Measurements from ENCODE around the gene TASP1.
"Not testable (repeated sequence)": the region's sequence is repeated elsewhere in the genome, so short reads cannot be mapped to it uniquely, and the experiment has no call there.

Gene TASP1

DNA sequence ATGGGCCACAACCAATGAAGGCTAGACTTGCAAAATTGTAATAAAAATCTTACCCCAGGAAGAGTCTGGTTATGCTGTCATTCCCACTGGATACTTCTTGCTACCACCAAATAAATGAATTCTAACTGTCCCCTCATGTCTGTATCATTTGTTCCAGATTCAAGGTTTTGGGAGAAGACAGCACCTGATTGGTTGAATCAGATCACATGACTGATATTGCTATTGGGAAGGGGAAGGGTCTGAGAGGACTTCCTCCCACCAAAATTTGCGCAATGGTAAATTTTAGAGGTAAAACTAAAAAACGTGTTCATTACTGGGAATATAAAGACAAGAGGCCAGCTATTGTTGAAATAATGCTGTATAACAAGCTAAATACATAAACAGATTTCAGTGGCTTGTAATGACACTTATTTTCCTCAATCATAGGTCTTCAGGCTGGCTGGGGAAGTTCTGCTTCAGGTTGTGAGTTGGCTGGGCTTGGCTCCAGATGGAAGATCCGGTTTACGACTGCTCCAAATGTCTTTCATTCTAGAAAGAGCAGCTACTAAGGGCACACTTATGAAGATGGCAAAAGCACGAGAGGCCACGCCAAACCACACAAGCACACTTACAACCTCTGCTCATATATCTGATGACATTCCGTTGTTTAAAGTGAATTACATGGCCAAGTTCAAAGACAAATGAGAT is 27.1 kb upstream of the TASP1 start:
- no peak overlapping the region for H3K9ac ChIP-seq (ENCODE audit: insufficient read length, low read depth)
- no peaks in the 10 kb centered on the region for H3K27me3 ChIP-seq (ENCODE audit: insufficient read depth, insufficient read length)
- no peaks in the 10 kb centered on the region for H3K9me3 ChIP-seq (ENCODE audit: insufficient read depth, low read length)
- no peaks in the 10 kb centered on the region for H3K36me3 ChIP-seq (ENCODE audit: insufficient read depth, insufficient read length, low read length)
- H3K4me3 ChIP-seq (ENCODE audit: insufficient read length, low read depth), result no peak overlapping the region
- TF ChIP-seq YY1 (IDR thresholded peaks at IDR 0.05; ENCODE audit: insufficient read depth, insufficient read length), result no peak
- TF ChIP-seq SUZ12 (IDR thresholded peaks at IDR 0.05; ENCODE audit: extremely low read depth, insufficient read depth, insufficient read length), result no peak
- TF ChIP-seq ZNF274 (IDR thresholded peaks at IDR 0.05; ENCODE audit: low read depth, low read length), result no peak
- no peak for DNase-seq (ENCODE audit: low read depth, low spot score)
- H3K4me1 ChIP-seq (ENCODE audit: insufficient read depth, insufficient read length), result no peaks in the 10 kb centered on the region

DNA sequence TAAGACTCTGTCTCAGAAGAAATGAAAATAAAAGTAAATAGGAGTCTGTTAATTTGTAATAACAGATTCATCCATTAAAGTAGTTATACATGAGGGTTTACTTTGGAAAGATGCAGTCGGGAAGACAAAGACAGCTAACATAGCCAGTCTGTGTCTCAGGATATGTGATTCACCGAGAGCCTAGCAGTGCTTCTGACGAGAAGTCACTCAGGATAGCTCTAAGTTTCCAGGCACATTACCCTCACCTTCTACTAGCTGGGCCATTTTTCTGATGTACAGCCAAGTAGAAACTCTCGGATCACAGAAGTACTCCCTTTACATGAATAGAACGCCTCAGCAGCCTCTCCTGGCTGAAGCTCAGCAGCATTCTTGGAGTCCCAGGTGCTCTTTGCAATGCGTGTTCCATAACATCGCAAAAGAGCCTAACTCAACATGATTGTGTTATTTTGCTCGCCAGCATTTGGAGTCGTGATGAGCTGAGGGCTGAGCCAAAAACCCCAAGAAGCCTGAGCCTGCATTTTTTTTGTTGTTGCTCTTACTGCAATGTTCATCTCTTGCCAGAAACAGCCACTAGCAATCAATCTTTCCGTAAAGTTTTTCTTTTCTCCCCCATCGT is 22.4 kb upstream of the TASP1 start:
- TF ChIP-seq YY1 (IDR thresholded peaks at IDR 0.05; ENCODE audit: insufficient read depth, insufficient read length) (no peak), SUZ12 (IDR thresholded peaks at IDR 0.05; ENCODE audit: extremely low read depth, insufficient read depth, insufficient read length) (no peak), ZNF274 (IDR thresholded peaks at IDR 0.05; ENCODE audit: low read depth, low read length) (no peak)
- Histone ChIP-seq H3K4me1 (ENCODE audit: insufficient read depth, insufficient read length) (no peaks in the 10 kb centered on the region), H3K9ac (ENCODE audit: insufficient read length, low read depth) (no peak overlapping the region), H3K36me3 (ENCODE audit: insufficient read depth, insufficient read length, low read length) (no peaks in the 10 kb centered on the region), H3K9me3 (ENCODE audit: insufficient read depth, low read length) (no peaks in the 10 kb centered on the region), H3K4me3 (ENCODE audit: insufficient read length, low read depth) (no peak overlapping the region), H3K27me3 (ENCODE audit: insufficient read depth, insufficient read length) (no peaks in the 10 kb centered on the region)
- no peak for DNase-seq (ENCODE audit: low read depth, low spot score)

GRCh38 chr20:13659288-13659687 is 20.6 kb upstream of the TASP1 start:
- no peak for DNase-seq (ENCODE audit: low read depth, low spot score)
- no peak overlapping the region for H3K4me3 ChIP-seq (ENCODE audit: insufficient read length, low read depth)
- TF ChIP-seq YY1 (IDR thresholded peaks at IDR 0.05; ENCODE audit: insufficient read depth, insufficient read length) (no peak), ZNF274 (IDR thresholded peaks at IDR 0.05; ENCODE audit: low read depth, low read length) (no peak), SUZ12 (IDR thresholded peaks at IDR 0.05; ENCODE audit: extremely low read depth, insufficient read depth, insufficient read length) (no peak)
- no peaks in the 10 kb centered on the region for H3K9me3 ChIP-seq (ENCODE audit: insufficient read depth, low read length)
- H3K9ac ChIP-seq (ENCODE audit: insufficient read length, low read depth), result no peak overlapping the region
- H3K27me3 ChIP-seq (ENCODE audit: insufficient read depth, insufficient read length), result no peaks in the 10 kb centered on the region
- no peaks in the 10 kb centered on the region for H3K4me1 ChIP-seq (ENCODE audit: insufficient read depth, insufficient read length)
- H3K36me3 ChIP-seq (ENCODE audit: insufficient read depth, insufficient read length, low read length), result no peaks in the 10 kb centered on the region

DNA sequence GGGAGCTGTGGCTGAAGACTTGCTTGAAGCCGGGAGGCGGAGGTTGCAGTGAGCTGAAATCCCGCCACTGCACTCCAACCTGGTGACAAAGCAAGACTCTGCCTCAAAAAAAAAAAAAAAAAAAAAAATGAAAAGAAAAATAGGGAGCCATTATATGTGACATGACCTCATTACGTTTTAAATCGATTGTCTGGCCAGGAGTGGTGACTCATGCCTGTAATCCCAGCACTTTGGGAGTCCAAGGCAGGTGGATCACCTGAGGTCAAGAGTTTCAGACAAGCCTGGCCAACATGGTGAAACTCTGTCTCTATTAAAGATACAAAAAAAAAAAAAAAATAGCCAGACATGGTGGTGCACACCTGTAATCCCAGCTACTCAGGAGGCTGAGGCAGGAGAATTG is 19.3 kb upstream of the TASP1 start:
- not testable (repeated sequence) for H3K9ac ChIP-seq (ENCODE audit: insufficient read length, low read depth); H3K36me3 ChIP-seq (ENCODE audit: insufficient read depth, insufficient read length, low read length)

GRCh38 chr20:13656721-13657368 is 18.1 kb upstream of the TASP1 start:
- Histone ChIP-seq H3K9me3 (ENCODE audit: insufficient read depth, low read length) (no peaks in the 10 kb centered on the region), H3K4me3 (ENCODE audit: insufficient read length, low read depth) (no peak overlapping the region), H3K4me1 (ENCODE audit: insufficient read depth, insufficient read length) (no peaks in the 10 kb centered on the region), H3K36me3 (ENCODE audit: insufficient read depth, insufficient read length, low read length) (no peaks in the 10 kb centered on the region), H3K27me3 (ENCODE audit: insufficient read depth, insufficient read length) (no peaks in the 10 kb centered on the region), H3K9ac (ENCODE audit: insufficient read length, low read depth) (no peak overlapping the region)
- TF ChIP-seq ZNF274 (IDR thresholded peaks at IDR 0.05; ENCODE audit: low read depth, low read length) (no peak), YY1 (IDR thresholded peaks at IDR 0.05; ENCODE audit: insufficient read depth, insufficient read length) (no peak), SUZ12 (IDR thresholded peaks at IDR 0.05; ENCODE audit: extremely low read depth, insufficient read depth, insufficient read length) (no peak)
- DNase-seq (ENCODE audit: low read depth, low spot score), result no peak

More for the DNA sequence above, 19.3 kb upstream of the TASP1 start:
- not testable (repeated sequence) for H3K27me3 ChIP-seq (ENCODE audit: insufficient read depth, insufficient read length); H3K4me1 ChIP-seq (ENCODE audit: insufficient read depth, insufficient read length); H3K4me3 ChIP-seq (ENCODE audit: insufficient read length, low read depth); DNase-seq (ENCODE audit: low read depth, low spot score); H3K9me3 ChIP-seq (ENCODE audit: insufficient read depth, low read length)

DNA sequence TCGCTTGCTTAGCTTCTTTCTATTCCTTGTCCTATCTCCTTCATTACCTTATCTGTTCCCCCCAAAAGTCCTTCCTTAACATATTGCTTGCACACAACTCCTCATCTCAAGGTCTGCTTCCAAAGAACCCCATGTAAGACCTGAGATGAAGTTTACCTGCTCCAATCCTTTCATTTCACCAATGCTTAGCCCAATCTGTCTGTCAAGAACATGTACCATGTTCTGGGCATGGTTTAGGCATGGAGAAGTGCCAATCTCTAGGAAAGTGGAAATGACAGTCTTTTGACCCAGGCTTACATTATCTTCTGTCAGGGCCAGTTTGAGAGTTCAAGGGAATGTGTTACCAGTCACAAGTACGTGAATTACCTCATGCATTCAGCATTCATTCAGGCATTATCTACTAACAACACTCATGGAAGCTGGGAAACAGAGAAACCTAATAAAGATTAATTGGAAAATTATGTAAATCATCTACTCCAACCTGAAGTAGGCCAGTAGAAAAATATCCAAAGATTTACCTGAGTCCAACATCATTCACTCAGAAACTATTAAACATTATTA is 15.8 kb upstream of the TASP1 start:
- Histone ChIP-seq H3K9ac (ENCODE audit: insufficient read length, low read depth) (no peak overlapping the region), H3K4me1 (ENCODE audit: insufficient read depth, insufficient read length) (no peaks in the 10 kb centered on the region), H3K36me3 (ENCODE audit: insufficient read depth, insufficient read length, low read length) (no peaks in the 10 kb centered on the region), H3K27me3 (ENCODE audit: insufficient read depth, insufficient read length) (no peaks in the 10 kb centered on the region), H3K4me3 (ENCODE audit: insufficient read length, low read depth) (no peak overlapping the region), H3K9me3 (ENCODE audit: insufficient read depth, low read length) (no peaks in the 10 kb centered on the region)
- no peak for TF ChIP-seq ZNF274 (IDR thresholded peaks at IDR 0.05; ENCODE audit: low read depth, low read length)
- TF ChIP-seq SUZ12 (IDR thresholded peaks at IDR 0.05; ENCODE audit: extremely low read depth, insufficient read depth, insufficient read length), result no peak
- no peak for DNase-seq (ENCODE audit: low read depth, low spot score)

GRCh38 chr20:13650474-13650873 is 11.7 kb upstream of the TASP1 start:
- no peaks in the 10 kb centered on the region for H3K36me3 ChIP-seq (ENCODE audit: insufficient read depth, insufficient read length, low read length)
- no peaks in the 10 kb centered on the region for H3K9me3 ChIP-seq (ENCODE audit: insufficient read depth, low read length)
- no peaks in the 10 kb centered on the region for H3K27me3 ChIP-seq (ENCODE audit: insufficient read depth, insufficient read length)
- DNase-seq (ENCODE audit: low read depth, low spot score), result no peak
- H3K4me3 ChIP-seq (ENCODE audit: insufficient read length, low read depth), result no peak overlapping the region
- TF ChIP-seq YY1 (IDR thresholded peaks at IDR 0.05; ENCODE audit: insufficient read depth, insufficient read length) (no peak), SUZ12 (IDR thresholded peaks at IDR 0.05; ENCODE audit: extremely low read depth, insufficient read depth, insufficient read length) (no peak), ZNF274 (IDR thresholded peaks at IDR 0.05; ENCODE audit: low read depth, low read length) (no peak)
- H3K4me1 ChIP-seq (ENCODE audit: insufficient read depth, insufficient read length), result no peaks in the 10 kb centered on the region
- H3K9ac ChIP-seq (ENCODE audit: insufficient read length, low read depth), result no peak overlapping the region

Measured in NT2/D1 (cell line).